A549 (cell line): ENCODE results near the gene KRTAP4-8. TPM values are rescaled to one million over a fixed set of nuclear protein-coding genes. Genes with fewer than 3 reads are reported as not detected.
"Not testable (repeated sequence)": the region's sequence is repeated elsewhere in the genome, so short reads cannot be mapped to it uniquely, and the experiment has no call there.

ENCODE experiments used
- ATAC-seq, 2 experiments: fragments of 200-7000 bp in 1 of 2; fragments of >200 bp in 1 of 2; cut with Nextera tagmentation in 1 of 2; cut with Tn5 transposase in 1 of 2; 3 replicates each; pipeline versions ENCODE4 v1.8.0 to v1.9.1; 2018 to 2020; ENCODE audit warnings: mild to moderate bottlenecking in 1 of 2, moderate library complexity in 1 of 2
- CTCF ChIA-PET: fragments of 300-600 bp; sonication (Branson Sonifier 250); formaldehyde crosslinking; extraction: SDS; loops from one replicate; lab custom pipeline; 2021; ENCODE audit warnings: antibody characterized with exemption, inconsistent platforms; lab: Yijun Ruan, JAX
- POLR2A ChIA-PET: fragments of 350-600 bp; formaldehyde crosslinking; extraction: SDS; loops from one replicate; lab custom pipeline; 2021; ENCODE audit warnings: antibody characterized with exemption, inconsistent platforms; lab: Yijun Ruan, JAX
- DNase-seq, 2 experiments: peaks; one replicate each; pipeline versions ENCODE4 v3.0.0 to v3.0.0-alpha.2; 2011 to 2016; ENCODE audit warnings: low read depth in 1 of 2, low spot score in 1 of 2
- FAIRE-seq: peaks from 2 replicates; lab custom pipeline; 2011; peaks lifted over from hg19 to GRCh38; lab: Jason Lieb, UNC
- H3K27ac ChIP-seq, 2 experiments: fragments of >200 bp; sonication (Bioruptor Twin); formaldehyde crosslinking; 3 replicates each; pipeline ENCODE4 v1.5.1; 2016 to 2017
- H3K4me1 ChIP-seq: fragments of >200 bp; sonication (Bioruptor Twin); formaldehyde crosslinking; 3 replicates; pipeline ENCODE4 v1.6.1; 2016
- H3K4me2 ChIP-seq: fragments of >200 bp; sonication (Bioruptor Twin); formaldehyde crosslinking; 3 replicates; pipeline ENCODE4 v1.6.1; 2016
- H3K4me3 ChIP-seq: fragments of >200 bp; sonication (Bioruptor Twin); formaldehyde crosslinking; 3 replicates; pipeline ENCODE4 v1.5.1; 2016
- H3K9me3 ChIP-seq: fragments of >200 bp; sonication (Bioruptor Twin); formaldehyde crosslinking; 3 replicates; pipeline ENCODE4 v1.6.1; 2016
- BHLHE40 ChIP-seq: IDR thresholded peaks from 2 replicates; pipeline ENCODE4 v1.6.1; 2012; ENCODE audit warnings: low read depth, low read length, inconsistent platforms
- CBX8 ChIP-seq: fragments of 200-600 bp; sonication (generic); IDR thresholded peaks from 2 replicates; pipeline ENCODE4 v1.6.1; 2016
- FOSB ChIP-seq: fragments of 250-450 bp; sonication (Bioruptor Pico); IDR thresholded peaks from 2 replicates; pipeline ENCODE4 v1.5.0; 2020; ENCODE audit warnings: mild to moderate bottlenecking, moderate library complexity
- FOXS1 ChIP-seq: fragments of 250-450 bp; sonication (Bioruptor Pico); IDR thresholded peaks from 2 replicates; pipeline ENCODE4 v1.5.0; 2020; ENCODE audit warnings: mild to moderate bottlenecking, moderate library complexity
- HEYL ChIP-seq: fragments of 250-450 bp; sonication (Bioruptor Pico); IDR thresholded peaks from 2 replicates; pipeline ENCODE4 v1.8.0; 2021; ENCODE audit warnings: mild to moderate bottlenecking, moderate library complexity
- KDM1A ChIP-seq: fragments of 200-600 bp; sonication (generic); IDR thresholded peaks from 2 replicates; pipeline ENCODE4 v1.6.1; 2016; ENCODE audit warnings: low read depth, mild to moderate bottlenecking
- MAFK ChIP-seq: fragments of 450-650 bp; IDR thresholded peaks from 2 replicates; pipeline ENCODE4 v1.6.1; 2014; ENCODE audit not compliant: partially characterized antibody
- NPAS2 ChIP-seq: fragments of 250-450 bp; sonication (Bioruptor Pico); IDR thresholded peaks from 2 replicates; pipeline ENCODE4 v1.8.0; 2022; ENCODE audit warnings: mild to moderate bottlenecking, moderate library complexity, borderline replicate concordance
- NR3C1 ChIP-seq: fragments of >200 bp; sonication (Bioruptor Twin); formaldehyde crosslinking; IDR thresholded peaks from 3 replicates; pipeline ENCODE4 v1.6.1; 2017
- POLR2A ChIP-seq: IDR thresholded peaks from 2 replicates; pipeline ENCODE4 v1.6.1; 2012; ENCODE audit warnings: mild to moderate bottlenecking, low read length
- RARB ChIP-seq: fragments of 250-450 bp; sonication (Bioruptor Pico); IDR thresholded peaks from 2 replicates; pipeline ENCODE4 v1.8.0; 2021; ENCODE audit warnings: mild to moderate bottlenecking, moderate library complexity
- RNF2 ChIP-seq: fragments of 200-600 bp; sonication (generic); IDR thresholded peaks from 2 replicates; pipeline ENCODE4 v1.6.1; 2016; ENCODE audit warnings: low read depth, mild to moderate bottlenecking, antibody characterized with exemption, moderate library complexity, borderline replicate concordance
- TP53 ChIP-seq: fragments of 250-450 bp; sonication (Bioruptor Pico); IDR thresholded peaks from 2 replicates; pipeline ENCODE4 v1.5.0; 2021; ENCODE audit warnings: mild to moderate bottlenecking, moderate library complexity
- ZNF302 ChIP-seq: fragments of 250-450 bp; sonication (Bioruptor Pico); IDR thresholded peaks from 2 replicates; pipeline ENCODE4 v1.9.0; 2021; ENCODE audit warnings: inconsistent platforms, mild to moderate bottlenecking, moderate library complexity
- ZSCAN20 ChIP-seq: fragments of 250-450 bp; sonication (Bioruptor Pico); IDR thresholded peaks from 2 replicates; pipeline ENCODE4 v1.8.0; 2022; ENCODE audit warnings: mild to moderate bottlenecking, moderate library complexity
- WGBS: methylation state at CpG from one replicate; pipeline ENCODE4 v1.1.6; 2017; ENCODE audit errors: missing lambda C conversion rate; 5-methylcytosine and 5-hydroxymethylcytosine counted together
- polyA plus RNA-seq, 4 experiments: library from polyadenylated mRNA; depleted of rRNA in 3 of 4; stranded (reverse); fragments of >200 nt; fragmentation: RNase III in 1 of 4; extraction: RNeasy Plus Mini Kit Qiagen cat#74134 plus additional on column Dnase treatment in 1 of 4; gene quantifications; 2 replicates in 3 of 4; 3 replicates in 1 of 4; pipeline ENCODE4 v1.2.3, GENCODE V29; 2011 to 2017
- TF ChIP-seq, protein P1 (sequence below): fragments of >200 bp; sonication (Bioruptor Twin); formaldehyde crosslinking; IDR thresholded peaks from 3 replicates; pipeline ENCODE4 v1.6.1; 2016
- TF ChIP-seq, protein P2 (sequence below): fragments of 250-450 bp; sonication (Bioruptor Pico); IDR thresholded peaks from 2 replicates; pipeline ENCODE4 v1.5.0; 2021; ENCODE audit warnings: mild to moderate bottlenecking, moderate library complexity, borderline replicate concordance
- TF ChIP-seq, protein P3 (sequence below): fragments of >200 bp; sonication (Bioruptor Twin); formaldehyde crosslinking; IDR thresholded peaks from 3 replicates; pipeline ENCODE4 v1.5.1; 2016

The KRTAP4-8 gene
- polyA plus RNA-seq, 2 of the 4 experiments (the other 2 are of a cell fraction) = not detected

DNA sequence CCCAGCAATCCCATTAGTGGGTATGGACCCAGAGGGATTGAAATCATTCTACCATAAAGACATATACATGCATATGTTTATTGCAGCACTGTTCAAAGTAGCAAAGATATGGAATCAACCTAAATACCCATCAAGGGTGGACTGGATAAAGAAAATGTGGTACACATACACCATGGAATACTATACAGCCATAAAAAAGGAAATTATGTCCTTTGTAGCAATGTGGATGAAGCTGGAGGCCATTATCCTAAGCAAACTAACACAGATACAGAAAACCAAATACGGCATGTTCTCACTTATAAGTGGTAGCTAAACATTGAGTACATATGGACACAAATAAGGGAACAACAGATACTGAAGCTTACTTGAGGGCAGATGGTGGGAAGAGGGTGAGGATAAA lies 40.4 kb downstream of the KRTAP4-8 start:
- Histone ChIP-seq H3K4me1 (peaks cover 34% of the 10 kb centered on the region), H3K9me3 (no peaks in the 10 kb centered on the region), H3K27ac (no peak overlapping the region), H3K4me3 (no peak overlapping the region), H3K4me2 (no peak overlapping the region)
- ATAC-seq (no peak), FAIRE-seq (peak; percentile 36), DNase-seq (no peak)
- POLR2A ChIA-PET = no interaction called here
- CTCF ChIA-PET = interaction anchor here (1.4 to 2.5 kb wide), 3 partner anchors 9 to 491 kb away, joined by 3 to 12 read pairs (median 4); no protein-coding TSS in a partner anchor
- no peak for TF ChIP-seq POLR2A
- no peak for TF ChIP-seq BHLHE40
- TF ChIP-seq, protein P1, sequence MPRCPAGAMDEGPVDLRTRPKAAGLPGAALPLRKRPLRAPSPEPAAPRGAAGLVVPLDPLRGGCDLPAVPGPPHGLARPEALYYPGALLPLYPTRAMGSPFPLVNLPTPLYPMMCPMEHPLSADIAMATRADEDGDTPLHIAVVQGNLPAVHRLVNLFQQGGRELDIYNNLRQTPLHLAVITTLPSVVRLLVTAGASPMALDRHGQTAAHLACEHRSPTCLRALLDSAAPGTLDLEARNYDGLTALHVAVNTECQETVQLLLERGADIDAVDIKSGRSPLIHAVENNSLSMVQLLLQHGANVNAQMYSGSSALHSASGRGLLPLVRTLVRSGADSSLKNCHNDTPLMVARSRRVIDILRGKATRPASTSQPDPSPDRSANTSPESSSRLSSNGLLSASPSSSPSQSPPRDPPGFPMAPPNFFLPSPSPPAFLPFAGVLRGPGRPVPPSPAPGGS = no peak
- no peak for TF ChIP-seq FOXS1 (CRISPR knock-in tag)
- no peak for TF ChIP-seq RNF2
- no peak for TF ChIP-seq FOSB
- TF ChIP-seq ZNF302 = no peak
- no peak for TF ChIP-seq MAFK
- TF ChIP-seq NR3C1 = no peak
- no peak for TF ChIP-seq KDM1A
- TF ChIP-seq CBX8 = no peak
- TF ChIP-seq HEYL (CRISPR knock-in tag) = no peak
- TF ChIP-seq, protein P2, sequence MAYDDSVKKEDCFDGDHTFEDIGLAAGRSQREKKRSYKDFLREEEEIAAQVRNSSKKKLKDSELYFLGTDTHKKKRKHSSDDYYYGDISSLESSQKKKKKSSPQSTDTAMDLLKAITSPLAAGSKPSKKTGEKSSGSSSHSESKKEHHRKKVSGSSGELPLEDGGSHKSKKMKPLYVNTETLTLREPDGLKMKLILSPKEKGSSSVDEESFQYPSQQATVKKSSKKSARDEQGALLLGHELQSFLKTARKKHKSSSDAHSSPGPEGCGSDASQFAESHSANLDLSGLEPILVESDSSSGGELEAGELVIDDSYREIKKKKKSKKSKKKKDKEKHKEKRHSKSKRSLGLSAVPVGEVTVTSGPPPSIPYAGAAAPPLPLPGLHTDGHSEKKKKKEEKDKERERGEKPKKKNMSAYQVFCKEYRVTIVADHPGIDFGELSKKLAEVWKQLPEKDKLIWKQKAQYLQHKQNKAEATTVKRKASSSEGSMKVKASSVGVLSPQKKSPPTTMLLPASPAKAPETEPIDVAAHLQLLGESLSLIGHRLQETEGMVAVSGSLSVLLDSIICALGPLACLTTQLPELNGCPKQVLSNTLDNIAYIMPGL (CRISPR knock-in tag) = no peak
- no peak for TF ChIP-seq NPAS2 (CRISPR knock-in tag)
- no peak for TF ChIP-seq RARB (CRISPR knock-in tag)
- TF ChIP-seq, protein P3, sequence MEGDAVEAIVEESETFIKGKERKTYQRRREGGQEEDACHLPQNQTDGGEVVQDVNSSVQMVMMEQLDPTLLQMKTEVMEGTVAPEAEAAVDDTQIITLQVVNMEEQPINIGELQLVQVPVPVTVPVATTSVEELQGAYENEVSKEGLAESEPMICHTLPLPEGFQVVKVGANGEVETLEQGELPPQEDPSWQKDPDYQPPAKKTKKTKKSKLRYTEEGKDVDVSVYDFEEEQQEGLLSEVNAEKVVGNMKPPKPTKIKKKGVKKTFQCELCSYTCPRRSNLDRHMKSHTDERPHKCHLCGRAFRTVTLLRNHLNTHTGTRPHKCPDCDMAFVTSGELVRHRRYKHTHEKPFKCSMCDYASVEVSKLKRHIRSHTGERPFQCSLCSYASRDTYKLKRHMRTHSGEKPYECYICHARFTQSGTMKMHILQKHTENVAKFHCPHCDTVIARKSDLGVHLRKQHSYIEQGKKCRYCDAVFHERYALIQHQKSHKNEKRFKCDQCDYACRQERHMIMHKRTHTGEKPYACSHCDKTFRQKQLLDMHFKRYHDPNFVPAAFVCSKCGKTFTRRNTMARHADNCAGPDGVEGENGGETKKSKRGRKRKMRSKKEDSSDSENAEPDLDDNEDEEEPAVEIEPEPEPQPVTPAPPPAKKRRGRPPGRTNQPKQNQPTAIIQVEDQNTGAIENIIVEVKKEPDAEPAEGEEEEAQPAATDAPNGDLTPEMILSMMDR = no peak
- TF ChIP-seq ZSCAN20 (CRISPR knock-in tag) = no peak
- no peak for TF ChIP-seq TP53 (CRISPR knock-in tag)
- 83% methylated on average over 1 of the region's 1 CpG for WGBS

DNA sequence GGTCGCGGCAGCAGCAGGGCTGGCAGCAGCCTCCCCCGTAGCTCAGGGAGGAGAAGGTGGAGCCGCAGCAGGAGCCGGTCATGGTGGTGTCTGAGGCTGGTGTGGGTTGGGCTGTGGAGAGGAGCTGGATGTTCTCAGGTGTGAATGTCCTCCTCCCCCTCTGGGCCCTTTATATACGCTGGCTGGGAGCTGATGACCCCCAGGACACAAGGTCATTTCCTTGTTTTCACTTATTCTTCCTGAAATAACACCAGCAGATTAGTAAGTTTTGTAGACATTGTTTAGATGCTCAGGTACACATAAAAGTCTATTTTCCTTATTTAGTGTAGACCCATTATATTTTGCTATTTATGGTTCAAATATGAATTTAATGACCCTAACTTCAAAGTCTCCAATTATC lies 42.8 kb downstream of the KRTAP4-8 start, which contains the start of gene KRTAP2-2:
TSS of gene KRTAP2-2 (minus strand) at position 101 of the 400 bp plus-strand sequence. CDS start at position 82, 19 bp downstream.
- 71% methylated on average over 1 of the region's 6 CpGs for WGBS
- CTCF ChIA-PET = interaction anchor here (1.2 kb wide), 1 partner anchor 267 kb away, joined by 3 read pairs; no protein-coding TSS in a partner anchor
- H3K4me3 ChIP-seq, ATAC-seq, DNase-seq, H3K4me2 ChIP-seq, POLR2A ChIA-PET, H3K27ac ChIP-seq, H3K9me3 ChIP-seq: not testable (repeated sequence)
- FAIRE-seq = peak; percentile 67
- peaks cover 18% of the 10 kb centered on the region for H3K4me1 ChIP-seq

DNA sequence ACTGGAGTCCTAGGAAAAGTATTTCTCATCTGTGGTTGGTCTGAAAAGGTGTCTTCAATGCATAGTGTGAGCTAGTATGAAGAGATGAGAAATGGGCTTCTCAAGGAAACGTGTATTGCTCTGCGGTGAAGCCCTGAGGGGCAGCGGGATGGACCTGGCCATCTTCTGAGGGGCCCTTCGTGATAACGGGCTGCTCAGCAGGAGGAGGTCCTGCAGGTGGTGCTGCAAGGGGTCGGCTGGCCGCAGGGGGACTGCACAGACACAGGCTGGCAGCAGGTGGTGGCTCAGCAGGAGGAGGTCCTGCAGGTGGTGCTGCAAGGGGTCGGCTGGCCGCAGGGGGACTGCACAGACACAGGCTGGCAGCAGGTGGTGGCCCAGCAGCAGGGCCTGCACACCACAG lies 43.4 kb downstream of the KRTAP4-8 start:
- H3K27ac ChIP-seq, H3K9me3 ChIP-seq, H3K4me2 ChIP-seq, ATAC-seq, DNase-seq, POLR2A ChIA-PET, H3K4me3 ChIP-seq, FAIRE-seq: not testable (repeated sequence)
- peaks cover 14% of the 10 kb centered on the region for H3K4me1 ChIP-seq
- WGBS = 83% methylated on average over 9 of the region's 9 CpGs
- CTCF ChIA-PET = interaction anchor here (1.2 kb wide), 1 partner anchor 268 kb away, joined by 3 read pairs; no protein-coding TSS in a partner anchor
